Measurements from ENCODE around the gene PDE11A.

The PDE11A gene

GRCh38 chr2:177832611-177833433 lies 239.8 kb downstream of the PDE11A start:
- no peak overlapping the region for H3K4me3 ChIP-seq (ENCODE audit: low read length)
- TF ChIP-seq EZH2phosphoT487 (IDR thresholded peaks at IDR 0.05; ENCODE audit: low read depth) (no peak), CTCF (IDR thresholded peaks at IDR 0.05; ENCODE audit: low read depth, low read length) (no peak)
- no peaks in the 10 kb centered on the region for H4K20me1 ChIP-seq (ENCODE audit: insufficient read depth, low read length)
- no peaks in the 10 kb centered on the region for H3K79me2 ChIP-seq (ENCODE audit: low read length)
- H3K27ac ChIP-seq (ENCODE audit: low read length): no peak overlapping the region
- no peaks in the 10 kb centered on the region for H3K27me3 ChIP-seq (ENCODE audit: low read depth, low read length)
- H3K9me3 ChIP-seq (ENCODE audit: insufficient read depth, low read length): no peaks in the 10 kb centered on the region
- H3K4me2 ChIP-seq (ENCODE audit: low read length): no peak overlapping the region
- no peak overlapping the region for H2AFZ ChIP-seq (ENCODE audit: low read depth, low read length)
- no peaks in the 10 kb centered on the region for H3K36me3 ChIP-seq (replicated peaks; ENCODE audit: low read depth, low read length)
- no peak overlapping the region for H3K9ac ChIP-seq (ENCODE audit: low read length)
- H3K4me1 ChIP-seq (ENCODE audit: low read length): no peaks in the 10 kb centered on the region

GRCh38 chr2:177830881-177831386 lies 241.6 kb downstream of the PDE11A start:
- H4K20me1 ChIP-seq (ENCODE audit: insufficient read depth, low read length): no peaks in the 10 kb centered on the region
- H2AFZ ChIP-seq (ENCODE audit: low read depth, low read length): no peak overlapping the region
- H3K4me1 ChIP-seq (ENCODE audit: low read length): no peaks in the 10 kb centered on the region
- no peaks in the 10 kb centered on the region for H3K27me3 ChIP-seq (ENCODE audit: low read depth, low read length)
- no peaks in the 10 kb centered on the region for H3K79me2 ChIP-seq (ENCODE audit: low read length)
- no peak overlapping the region for H3K9ac ChIP-seq (ENCODE audit: low read length)
- TF ChIP-seq CTCF (IDR thresholded peaks at IDR 0.05; ENCODE audit: low read depth, low read length): no peak
- no peak for TF ChIP-seq EZH2phosphoT487 (IDR thresholded peaks at IDR 0.05; ENCODE audit: low read depth)
- no peak overlapping the region for H3K4me3 ChIP-seq (ENCODE audit: low read length)
- no peaks in the 10 kb centered on the region for H3K9me3 ChIP-seq (ENCODE audit: insufficient read depth, low read length)
- H3K36me3 ChIP-seq (replicated peaks; ENCODE audit: low read depth, low read length): no peaks in the 10 kb centered on the region
- no peak overlapping the region for H3K27ac ChIP-seq (ENCODE audit: low read length)
- no peak overlapping the region for H3K4me2 ChIP-seq (ENCODE audit: low read length)

GRCh38 chr2:177828557-177828956 lies 244.0 kb downstream of the PDE11A start:
- Histone ChIP-seq H4K20me1 (ENCODE audit: insufficient read depth, low read length) (no peaks in the 10 kb centered on the region), H3K27ac (ENCODE audit: low read length) (no peak overlapping the region), H3K27me3 (ENCODE audit: low read depth, low read length) (peaks cover 3% of the 10 kb centered on the region; the same call in 1 of the 2 replicates), H3K9ac (ENCODE audit: low read length) (no peak overlapping the region), H3K79me2 (ENCODE audit: low read length) (no peaks in the 10 kb centered on the region), H3K4me2 (ENCODE audit: low read length) (no peak overlapping the region), H3K36me3 (replicated peaks; ENCODE audit: low read depth, low read length) (no peaks in the 10 kb centered on the region), H3K4me3 (ENCODE audit: low read length) (no peak overlapping the region), H3K4me1 (ENCODE audit: low read length) (no peaks in the 10 kb centered on the region), H3K9me3 (ENCODE audit: insufficient read depth, low read length) (no peaks in the 10 kb centered on the region), H2AFZ (ENCODE audit: low read depth, low read length) (no peak overlapping the region)
- TF ChIP-seq CTCF (IDR thresholded peaks at IDR 0.05; ENCODE audit: low read depth, low read length) (no peak), EZH2phosphoT487 (IDR thresholded peaks at IDR 0.05; ENCODE audit: low read depth) (no peak)

- H3K4me2 ChIP-seq (ENCODE audit: low read length): no peak overlapping the region
- H3K9me3 ChIP-seq (ENCODE audit: insufficient read depth, low read length): no peaks in the 10 kb centered on the region
- H3K4me3 ChIP-seq (ENCODE audit: low read length): no peak overlapping the region
- TF ChIP-seq EZH2phosphoT487 (IDR thresholded peaks at IDR 0.05; ENCODE audit: low read depth) (no peak), CTCF (IDR thresholded peaks at IDR 0.05; ENCODE audit: low read depth, low read length) (no peak)
- H3K9ac ChIP-seq (ENCODE audit: low read length): no peak overlapping the region
- no peaks in the 10 kb centered on the region for H3K4me1 ChIP-seq (ENCODE audit: low read length)
- H3K27ac ChIP-seq (ENCODE audit: low read length): no peak overlapping the region
- H2AFZ ChIP-seq (ENCODE audit: low read depth, low read length): no peak overlapping the region
- no peaks in the 10 kb centered on the region for H4K20me1 ChIP-seq (ENCODE audit: insufficient read depth, low read length)
- no peaks in the 10 kb centered on the region for H3K79me2 ChIP-seq (ENCODE audit: low read length)
- H3K36me3 ChIP-seq (replicated peaks; ENCODE audit: low read depth, low read length): no peaks in the 10 kb centered on the region
- H3K27me3 ChIP-seq (ENCODE audit: low read depth, low read length): peaks cover 3% of the 10 kb centered on the region; the same call in 1 of the 2 replicates
Measured at GRCh38 chr2:177826897-177827296, 245.7 kb downstream of the PDE11A start.
